Cardiac muscle cell (in vitro differentiated cells and primary cell): ENCODE results near the gene ATXN1. TPM values are rescaled to one million over a fixed set of nuclear protein-coding genes. Genes with fewer than 3 reads are reported as not detected.

Experiments
- DNase-seq, 2 donors: peaks; one replicate each; pipeline versions ENCODE4 v3.0.0 to v3.0.0-alpha.2; 2010 to 2017; ENCODE audit warnings: low read depth in 1 of 2, low spot score in 1 of 2
- H3K27ac ChIP-seq: fragments of 200-600 bp; sonication (generic); 2 replicates; pipeline ENCODE4 v1.5.1; 2016
- H3K27me3 ChIP-seq: fragments of 200-600 bp; sonication (generic); 2 replicates; pipeline ENCODE4 v1.6.0; 2016; ENCODE audit warnings: control low read depth
- H3K36me3 ChIP-seq: fragments of 200-600 bp; sonication (generic); 2 replicates; pipeline ENCODE4 v1.5.1; 2016; ENCODE audit warnings: control low read depth
- H3K4me1 ChIP-seq: fragments of 200-600 bp; sonication (generic); 2 replicates; pipeline ENCODE4 v1.8.1; 2017; ENCODE audit warnings: low read depth, mild to moderate bottlenecking, mixed run types
- H3K4me3 ChIP-seq: fragments of 200-600 bp; sonication (generic); 2 replicates; pipeline ENCODE4 v1.5.1; 2016; ENCODE audit warnings: mild to moderate bottlenecking
- H3K9me3 ChIP-seq: fragments of 200-600 bp; sonication (generic); 2 replicates; pipeline ENCODE4 v1.5.1; 2017; ENCODE audit warnings: low read depth, mild to moderate bottlenecking, control low read depth
- polyA plus RNA-seq: library from polyadenylated mRNA; unstranded; fragments of >200 nt; fragmentation: Nextera tagmentation; extraction: Ambion mirVana; gene quantifications from 2 replicates; pipeline ENCODE4 v1.2.1, GENCODE V29; 2016
- total RNA-seq: library from RNA; depleted of rRNA; stranded (reverse); fragments of >200 nt; gene quantifications from 2 replicates; pipeline ENCODE4 v1.2.3, GENCODE V29; 2016
- TF ChIP-seq, protein P1 (sequence below): IDR thresholded peaks from 2 replicates; pipeline ENCODE4 v1.5.1; 2012; ENCODE audit warnings: low read depth, mild to moderate bottlenecking, low read length

ATXN1 gene
- total and polyA plus RNA-seq, 2 experiments from 2014 or later: 15.1 to 37.4 TPM

DNA sequence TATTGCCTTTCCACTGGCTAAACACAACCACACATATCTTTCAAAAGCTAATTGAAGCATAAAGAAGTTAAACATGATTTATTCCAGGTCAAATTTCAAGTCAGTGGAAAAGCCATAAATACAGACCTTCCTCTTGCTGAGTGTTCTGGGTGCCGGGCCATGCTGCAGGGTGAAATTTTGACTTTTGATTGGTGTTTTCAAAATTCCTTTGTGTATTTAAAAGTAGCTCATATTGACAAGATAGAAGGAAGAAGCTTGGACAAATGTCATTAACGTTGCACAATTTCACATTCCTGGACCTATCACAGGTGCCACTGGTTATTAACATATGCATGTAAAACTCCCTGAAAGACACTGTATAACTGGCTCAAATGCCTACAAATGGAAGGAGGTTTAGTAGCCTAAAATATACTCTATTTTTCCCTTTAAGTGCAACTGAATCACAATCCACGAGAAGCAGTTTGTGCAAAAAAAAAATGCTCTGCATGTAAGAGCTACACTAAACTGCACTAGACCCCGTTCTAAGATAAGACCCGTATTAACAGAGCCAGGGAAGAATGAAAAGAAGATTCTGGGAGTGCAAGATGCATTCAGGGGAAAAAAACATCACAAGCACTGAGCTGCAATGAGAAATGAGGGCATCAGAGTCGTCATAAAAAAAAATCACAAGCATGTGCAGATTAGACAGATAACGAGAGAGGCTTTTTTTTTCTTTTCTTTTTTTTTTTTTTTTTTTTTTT, 30.4 kb downstream of the ATXN1 start:
- no peaks in the 10 kb centered on the region for H3K9me3 ChIP-seq
- H3K4me3 ChIP-seq: no peak overlapping the region
- H3K36me3 ChIP-seq: no peaks in the 10 kb centered on the region
- TF ChIP-seq, protein P1, sequence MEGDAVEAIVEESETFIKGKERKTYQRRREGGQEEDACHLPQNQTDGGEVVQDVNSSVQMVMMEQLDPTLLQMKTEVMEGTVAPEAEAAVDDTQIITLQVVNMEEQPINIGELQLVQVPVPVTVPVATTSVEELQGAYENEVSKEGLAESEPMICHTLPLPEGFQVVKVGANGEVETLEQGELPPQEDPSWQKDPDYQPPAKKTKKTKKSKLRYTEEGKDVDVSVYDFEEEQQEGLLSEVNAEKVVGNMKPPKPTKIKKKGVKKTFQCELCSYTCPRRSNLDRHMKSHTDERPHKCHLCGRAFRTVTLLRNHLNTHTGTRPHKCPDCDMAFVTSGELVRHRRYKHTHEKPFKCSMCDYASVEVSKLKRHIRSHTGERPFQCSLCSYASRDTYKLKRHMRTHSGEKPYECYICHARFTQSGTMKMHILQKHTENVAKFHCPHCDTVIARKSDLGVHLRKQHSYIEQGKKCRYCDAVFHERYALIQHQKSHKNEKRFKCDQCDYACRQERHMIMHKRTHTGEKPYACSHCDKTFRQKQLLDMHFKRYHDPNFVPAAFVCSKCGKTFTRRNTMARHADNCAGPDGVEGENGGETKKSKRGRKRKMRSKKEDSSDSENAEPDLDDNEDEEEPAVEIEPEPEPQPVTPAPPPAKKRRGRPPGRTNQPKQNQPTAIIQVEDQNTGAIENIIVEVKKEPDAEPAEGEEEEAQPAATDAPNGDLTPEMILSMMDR: no peak
- H3K4me1 ChIP-seq: peaks cover 10% of the 10 kb centered on the region
- DNase-seq: peak in 1 of 2 donors; percentile 11
- H3K27me3 ChIP-seq: no peaks in the 10 kb centered on the region
- H3K27ac ChIP-seq: no peak overlapping the region

DNA sequence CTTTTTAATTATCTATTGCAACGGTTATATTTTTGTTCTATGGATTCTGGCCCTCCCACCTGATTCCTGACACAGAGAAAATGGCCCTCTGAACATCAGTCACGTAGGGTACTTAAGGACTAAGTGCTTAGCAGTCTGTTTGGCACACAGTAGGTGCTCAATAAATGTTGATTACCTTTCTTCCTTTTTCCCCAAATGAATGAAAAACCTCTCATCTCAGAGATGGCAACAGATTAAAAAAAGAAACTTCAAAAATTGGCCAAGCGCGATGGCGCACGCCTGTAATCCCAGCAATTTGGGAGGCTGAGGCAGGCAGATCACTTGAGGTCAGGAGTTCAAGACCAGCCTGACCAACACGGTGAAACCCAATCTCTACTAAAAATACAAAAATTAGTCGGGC, 31.5 kb downstream of the ATXN1 start:
- Histone ChIP-seq H3K4me3 (no peak overlapping the region), H3K36me3 (no peaks in the 10 kb centered on the region), H3K4me1 (peaks cover 10% of the 10 kb centered on the region), H3K9me3 (no peaks in the 10 kb centered on the region), H3K27ac (no peak overlapping the region), H3K27me3 (no peaks in the 10 kb centered on the region)
- DNase-seq: no peak
- TF ChIP-seq, protein P1: no peak

DNA sequence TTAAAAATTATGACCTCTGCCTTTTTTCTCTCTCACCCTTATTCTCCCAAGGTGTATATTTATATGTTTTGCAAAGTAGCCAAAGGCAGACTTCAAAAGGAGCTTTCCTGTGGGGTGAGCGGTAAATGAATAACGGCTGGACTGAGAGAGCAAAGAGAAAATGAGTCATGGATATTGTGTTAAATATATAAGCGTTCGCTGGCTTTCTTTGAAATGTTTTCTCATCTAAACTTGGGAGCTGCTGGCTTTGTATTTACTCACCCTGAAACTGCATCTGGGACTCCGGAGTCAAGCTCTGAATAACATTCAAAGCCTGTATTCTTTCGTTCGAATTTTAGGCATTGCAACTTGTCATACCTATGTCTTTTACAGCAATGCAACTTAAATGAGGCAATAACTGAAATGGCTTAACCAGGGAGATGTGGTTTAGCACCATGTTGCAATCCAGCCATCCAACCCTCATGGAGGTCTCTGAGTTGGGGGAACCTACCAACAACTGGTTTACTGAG, 32.0 kb downstream of the ATXN1 start:
- Histone ChIP-seq H3K4me1 (peaks cover 13% of the 10 kb centered on the region), H3K27me3 (no peaks in the 10 kb centered on the region), H3K36me3 (no peaks in the 10 kb centered on the region), H3K9me3 (no peaks in the 10 kb centered on the region), H3K27ac (no peak overlapping the region), H3K4me3 (no peak overlapping the region)
- DNase-seq: peak in 1 of 2 donors; percentile 74
- TF ChIP-seq, protein P1: no peak

DNA sequence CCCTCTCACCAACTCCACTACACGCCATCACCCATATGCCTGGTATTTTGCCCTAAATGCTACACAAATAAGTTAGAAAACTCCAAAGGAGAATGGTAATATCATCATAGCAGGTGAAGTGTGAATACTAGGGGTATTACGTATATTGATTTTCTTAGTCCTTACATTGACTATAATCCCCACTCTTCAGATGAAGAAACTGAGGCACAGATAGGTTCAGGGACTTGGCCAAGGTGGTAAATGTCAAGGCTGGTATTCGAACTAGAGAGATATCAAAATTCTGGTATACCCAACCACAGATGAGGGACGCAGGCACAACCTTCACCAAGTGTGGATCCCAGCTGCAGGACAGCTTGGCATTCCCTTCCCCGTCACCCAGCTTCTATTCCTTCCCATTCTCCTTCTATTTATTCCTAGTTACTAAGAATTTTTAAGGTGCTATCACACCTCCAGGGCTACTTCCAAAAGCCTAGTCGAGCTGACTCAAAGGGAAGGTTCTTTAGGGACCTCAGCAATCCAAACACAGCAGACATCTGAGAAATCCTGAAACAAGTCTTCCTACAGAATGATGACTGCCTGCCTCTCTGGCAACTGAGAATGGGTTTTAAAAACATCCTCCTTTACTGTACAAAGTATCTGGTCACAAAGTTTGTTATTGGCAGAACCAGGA, 32.6 kb downstream of the ATXN1 start:
- H3K4me3 ChIP-seq: no peak overlapping the region
- H3K9me3 ChIP-seq: no peaks in the 10 kb centered on the region
- TF ChIP-seq, protein P1: no peak
- no peaks in the 10 kb centered on the region for H3K36me3 ChIP-seq
- H3K27me3 ChIP-seq: no peaks in the 10 kb centered on the region
- no peak for DNase-seq
- no peak overlapping the region for H3K27ac ChIP-seq
- peaks cover 19% of the 10 kb centered on the region for H3K4me1 ChIP-seq

DNA sequence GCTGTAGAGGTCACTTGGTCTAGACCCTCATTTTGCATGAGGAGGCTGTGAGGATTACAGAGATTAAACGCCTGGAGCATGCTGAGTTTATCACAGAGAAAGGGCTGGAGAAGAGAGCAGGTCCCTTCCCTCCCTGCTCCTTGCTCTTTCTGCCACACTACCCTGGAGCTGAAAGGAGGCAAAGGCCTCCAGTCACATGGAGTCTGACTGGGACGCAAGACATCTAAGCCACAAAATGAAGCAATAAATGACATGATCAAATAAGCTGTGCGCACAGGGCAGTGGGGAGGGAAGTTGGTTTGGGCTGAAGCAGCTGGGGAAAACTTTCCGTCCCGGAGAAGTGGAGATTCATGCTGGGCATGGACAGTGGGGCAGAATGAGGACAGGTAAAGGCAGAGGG, 33.3 kb downstream of the ATXN1 start:
- Histone ChIP-seq H3K9me3 (no peaks in the 10 kb centered on the region), H3K4me3 (no peak overlapping the region), H3K4me1 (peaks cover 19% of the 10 kb centered on the region), H3K36me3 (no peaks in the 10 kb centered on the region), H3K27me3 (no peaks in the 10 kb centered on the region), H3K27ac (no peak overlapping the region)
- DNase-seq: peak in 1 of 2 donors; percentile 53
- TF ChIP-seq, protein P1: no peak
